HL-60 (cell line): ENCODE measurements around the gene SPON2.

Source experiments
- DNase-seq, 2 experiments: peaks; one replicate each; pipeline ENCODE4 v3.0.0-alpha.2; 2010 to 2020; ENCODE audit warnings: low read depth in 1 of 2, low spot score in 1 of 2
- H3K27ac ChIP-seq: fragments of 250-450 bp; sonication (Bioruptor Pico); replicated peaks from 2 replicates; pipeline ENCODE4 v1.5.1; 2020; ENCODE audit warnings: mild to moderate bottlenecking, moderate library complexity
- H3K27me3 ChIP-seq: fragments of 250-450 bp; sonication (Bioruptor Pico); 2 replicates; pipeline ENCODE4 v1.5.1; 2021; ENCODE audit warnings: mild to moderate bottlenecking, moderate library complexity; ENCODE audit not compliant: insufficient read depth, poor library complexity, severe bottlenecking
- H3K4me3 ChIP-seq: replicated peaks from 2 replicates; pipeline ENCODE4 v1.5.1; 2011; ENCODE audit warnings: mild to moderate bottlenecking, control low read depth, low read length; ENCODE audit not compliant: insufficient read depth
- CTCF ChIP-seq: IDR thresholded peaks from one replicate; pipeline ENCODE4 v1.5.1; 2011; ENCODE audit warnings: low read length, control low read depth, inconsistent platforms; ENCODE audit not compliant: insufficient read depth
- GABPA ChIP-seq: IDR thresholded peaks from 2 replicates; pipeline ENCODE4 v1.6.1; 2012; ENCODE audit warnings: low read depth
- POLR2AphosphoS5 ChIP-seq: IDR thresholded peaks from 2 replicates; pipeline ENCODE4 v1.6.1; 2012; ENCODE audit warnings: low read depth
- REST ChIP-seq: IDR thresholded peaks from 2 replicates; pipeline ENCODE4 v1.6.1; 2012; ENCODE audit warnings: low read depth; ENCODE audit not compliant: insufficient replicate concordance
- SPI1 ChIP-seq: IDR thresholded peaks from 2 replicates; pipeline ENCODE4 v1.6.1; 2012; ENCODE audit warnings: low read depth, mild to moderate bottlenecking, borderline replicate concordance

SPON2 gene

GRCh38 chr4:1160351-1160750 lies 12.0 kb downstream of the SPON2 start:
- H3K4me3 ChIP-seq: no peak overlapping the region
- no peaks in the 10 kb centered on the region for H3K27me3 ChIP-seq
- no peak for TF ChIP-seq CTCF
- TF ChIP-seq POLR2AphosphoS5: no peak
- no peak for TF ChIP-seq GABPA
- TF ChIP-seq REST: no peak
- no peak for TF ChIP-seq SPI1
- no peak overlapping the region for H3K27ac ChIP-seq
- DNase-seq: no peak

- peaks cover 2% of the 10 kb centered on the region for H3K27me3 ChIP-seq
- H3K27ac ChIP-seq: no peak overlapping the region
- no peak for DNase-seq
- no peak overlapping the region for H3K4me3 ChIP-seq
- TF ChIP-seq POLR2AphosphoS5 (no peak), GABPA (no peak), SPI1 (no peak), CTCF (no peak), REST (no peak)
Observed at GRCh38 chr4:1156069-1156468, 16.3 kb downstream of the SPON2 start.

GRCh38 chr4:1155314-1155713 lies 17.1 kb downstream of the SPON2 start:
- H3K27ac ChIP-seq: no peak overlapping the region
- peaks cover 2% of the 10 kb centered on the region for H3K27me3 ChIP-seq
- TF ChIP-seq CTCF (no peak), SPI1 (no peak), REST (no peak), POLR2AphosphoS5 (no peak), GABPA (no peak)
- H3K4me3 ChIP-seq: no peak overlapping the region
- DNase-seq: no peak
